GM21723 (cell line): Measurements from ENCODE around the gene GABRG2.

Experiments
- ATAC-seq: cut with Tn5 transposase; IDR thresholded peaks from one replicate; pipeline ENCODE4 v1.9.1; 2021; ENCODE audit warnings: mild to moderate bottlenecking, moderate library complexity; ENCODE audit not compliant: unreplicated experiment

The GABRG2 gene

GRCh38 chr5:162189719-162190118 lies 122.1 kb downstream of the GABRG2 start:
- no peak for ATAC-seq

GRCh38 chr5:162193012-162193411 lies 125.4 kb downstream of the GABRG2 start:
- no peak for ATAC-seq

- ATAC-seq: no peak
These were observed 128.8 kb downstream of the GABRG2 start for GRCh38 chr5:162196351-162196750.

- no peak for ATAC-seq
These were observed 134.8 kb downstream of the GABRG2 start for GRCh38 chr5:162202285-162202880.
